ENCODE measurements around the gene AMD1.

Gene AMD1

DNA sequence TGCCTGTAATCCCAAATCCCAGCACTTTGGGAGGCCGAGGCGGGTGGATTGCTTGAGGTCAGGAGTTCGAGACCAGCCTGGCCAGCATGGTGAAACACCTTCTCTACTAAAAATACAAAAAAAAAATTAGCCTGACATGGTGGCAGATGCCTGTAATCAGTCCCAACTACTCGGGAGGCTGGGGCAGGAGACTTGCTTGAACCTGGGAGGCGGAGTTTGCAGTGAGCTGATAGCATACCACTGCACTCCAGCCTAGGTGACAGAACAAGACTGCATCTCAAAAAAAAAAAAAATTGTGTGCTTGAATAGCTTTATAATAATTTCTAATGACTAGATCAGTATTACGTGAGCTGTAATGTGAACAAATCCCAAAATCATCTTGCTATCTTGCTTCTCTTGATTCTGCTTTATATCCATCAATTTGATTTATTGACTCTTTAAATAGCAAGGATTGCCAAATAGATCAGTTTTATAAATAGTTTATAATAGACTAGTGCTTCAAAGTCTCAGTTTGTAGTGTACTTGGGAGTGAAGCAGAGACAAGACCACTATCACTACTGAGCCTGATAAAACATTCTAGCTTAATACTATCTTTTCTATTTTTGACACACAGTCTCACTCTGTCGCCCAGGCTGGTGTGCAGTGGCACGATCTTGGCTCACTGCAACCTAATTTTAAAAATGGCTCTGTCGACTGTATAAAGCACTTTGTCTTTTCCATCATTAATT lies 7.1 kb downstream of the AMD1 start:
- ChIA-PET POLR2A (interaction anchor here (6.4 kb wide), 1 partner anchor 7 kb away, joined by 31 read pairs; the partner anchor contains the start of gene AMD1), CTCF (interaction anchor here (1.1 to 1.5 kb wide), 3 partner anchors 68 to 200 kb away, joined by 3 to 5 read pairs (median 4); no protein-coding TSS in a partner anchor)
- H3K4me3 ChIP-seq (ENCODE audit: low read depth, low read length) = no peak overlapping the region
- no peak for TF ChIP-seq CTCF (IDR thresholded peaks at IDR 0.05; ENCODE audit: insufficient read depth, low read length, missing control alignments)
- no peak for DNase-seq (ENCODE audit: low read depth, low spot score)

DNA sequence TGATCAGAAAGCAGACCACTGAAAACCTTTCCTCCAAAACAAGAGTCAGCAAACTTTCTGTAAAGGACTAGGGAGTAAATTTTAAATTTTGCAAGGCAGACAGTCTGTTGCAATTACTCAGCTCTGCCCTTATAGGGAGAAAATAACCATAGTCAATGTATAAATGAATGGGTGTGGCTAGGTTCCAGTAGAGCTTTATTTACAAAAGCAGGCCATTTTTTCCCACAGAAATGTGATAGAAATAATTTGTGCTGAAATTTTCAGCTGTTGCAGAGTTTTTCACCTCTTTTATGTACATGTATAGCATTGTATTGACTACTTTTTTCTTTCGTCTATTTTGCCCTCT lies 7.7 kb downstream of the AMD1 start:
- CTCF ChIA-PET = interaction anchor here (0.8 to 1.5 kb wide), 4 partner anchors 8 to 201 kb away, joined by 3 to 5 read pairs (median 4); partner anchors contain the start of gene AMD1
- H3K4me3 ChIP-seq (ENCODE audit: low read depth, low read length) = no peak overlapping the region
- DNase-seq (ENCODE audit: low read depth, low spot score) = no peak
- POLR2A ChIA-PET = interaction anchor here (0.5 to 6.4 kb wide), 2 partner anchors 7 to 67 kb away, joined by 3 to 31 read pairs; partner anchors contain the start of genes AMD1 and CDK19
- no peak for TF ChIP-seq CTCF (IDR thresholded peaks at IDR 0.05; ENCODE audit: insufficient read depth, low read length, missing control alignments)

GRCh38 chr6:110882824-110883554 lies 8.4 kb downstream of the AMD1 start:
- ChIA-PET CTCF (interaction anchor here (0.8 to 1.5 kb wide), 3 partner anchors 9 to 200 kb away, joined by 3 to 5 read pairs (median 4); partner anchors contain the start of gene AMD1), POLR2A (interaction anchor here (0.5 to 6.4 kb wide), 2 partner anchors 8 to 68 kb away, joined by 3 to 31 read pairs; partner anchors contain the start of genes AMD1 and CDK19)
- TF ChIP-seq CTCF (IDR thresholded peaks at IDR 0.05; ENCODE audit: insufficient read depth, low read length, missing control alignments) = no peak
- no peak for DNase-seq (ENCODE audit: low read depth, low spot score)
- no peak overlapping the region for H3K4me3 ChIP-seq (ENCODE audit: low read depth, low read length)

GRCh38 chr6:110884321-110884720 lies 9.7 kb downstream of the AMD1 start:
- DNase-seq (ENCODE audit: low read depth, low spot score) = no peak
- TF ChIP-seq CTCF (IDR thresholded peaks at IDR 0.05; ENCODE audit: insufficient read depth, low read length, missing control alignments) = no peak
- POLR2A ChIA-PET = interaction anchor here (6.4 kb wide), 1 partner anchor 9 kb away, joined by 31 read pairs; the partner anchor contains the start of gene AMD1
- CTCF ChIA-PET = interaction anchor here (1.2 to 2.1 kb wide), 2 partner anchors 66 to 202 kb away, joined by 4 to 11 read pairs; no protein-coding TSS in a partner anchor
- H3K4me3 ChIP-seq (ENCODE audit: low read depth, low read length) = no peak overlapping the region

GRCh38 chr6:110885526-110885925 lies 10.9 kb downstream of the AMD1 start:
- CTCF ChIA-PET = interaction anchor here (1.2 to 2.1 kb wide), 2 partner anchors 64 to 203 kb away, joined by 4 to 11 read pairs; no protein-coding TSS in a partner anchor
- no peak overlapping the region for H3K4me3 ChIP-seq (ENCODE audit: low read depth, low read length)
- no peak for DNase-seq (ENCODE audit: low read depth, low spot score)
- no peak for TF ChIP-seq CTCF (IDR thresholded peaks at IDR 0.05; ENCODE audit: insufficient read depth, low read length, missing control alignments)
- POLR2A ChIA-PET = interaction anchor here (6.4 kb wide), 1 partner anchor 11 kb away, joined by 31 read pairs; the partner anchor contains the start of gene AMD1

Measured in AG04449 (cell line).